H1 (cell line): ENCODE measurements around the gene FXR1. TPM values are rescaled to one million over a fixed set of nuclear protein-coding genes. Genes with fewer than 3 reads are reported as not detected.

Experiments
- CTCF ChIA-PET: fragments of 300-600 bp; sonication (Branson Sonifier 250); formaldehyde crosslinking; loops from one replicate; lab custom pipeline; 2021; ENCODE audit not compliant: partially characterized antibody; lab: Charles Lee
- POLR2A ChIA-PET: fragments of 300-600 bp; sonication (Branson Sonifier 250); formaldehyde crosslinking; loops from one replicate; lab custom pipeline; 2021; ENCODE audit warnings: inconsistent platforms; ENCODE audit not compliant: partially characterized antibody; lab: Charles Lee
- DNase-seq, 2 experiments: peaks; one replicate each; pipeline versions ENCODE4 v3.0.0 to v3.0.0-alpha.2; 2010 to 2022; ENCODE audit warnings: low spot score in 2 of 2, low read depth in 1 of 2, mixed read lengths in 1 of 2
- FAIRE-seq: peaks from 2 replicates; lab custom pipeline; 2011; peaks lifted over from hg19 to GRCh38; lab: Jason Lieb, UNC
- H2AFZ ChIP-seq: 2 replicates; pipeline ENCODE4 v1.8.1; 2012; ENCODE audit warnings: low read length, inconsistent platforms
- H2AK5ac ChIP-seq: 2 replicates; pipeline ENCODE4 v1.6.1; 2013; ENCODE audit warnings: low read depth, low read length
- H2BK120ac ChIP-seq: replicated peaks from 2 replicates; pipeline ENCODE3; 2013; ENCODE audit warnings: low read depth, low read length, inconsistent platforms
- H2BK12ac ChIP-seq: 2 replicates; pipeline ENCODE4 v1.6.1; 2013; ENCODE audit warnings: low read depth, low read length
- H2BK15ac ChIP-seq: 2 replicates; pipeline ENCODE4 v1.6.1; 2013; ENCODE audit warnings: low read length
- H2BK20ac ChIP-seq: 2 replicates; pipeline ENCODE4 v1.6.1; 2013; ENCODE audit warnings: low read length
- H2BK5ac ChIP-seq: 2 replicates; pipeline ENCODE4 v1.6.1; 2013; ENCODE audit warnings: low read depth, low read length
- H3K14ac ChIP-seq: 2 replicates; pipeline ENCODE4 v1.6.1; 2013; ENCODE audit warnings: inconsistent platforms; ENCODE audit not compliant: insufficient read length
- H3K18ac ChIP-seq: 2 replicates; pipeline ENCODE4 v1.6.1; 2013; ENCODE audit warnings: low read length; ENCODE audit errors: extremely low read depth
- H3K23ac ChIP-seq: 2 replicates; pipeline ENCODE4 v1.6.1; 2013; ENCODE audit warnings: inconsistent platforms; ENCODE audit not compliant: insufficient read length
- H3K23me2 ChIP-seq: 2 replicates; pipeline ENCODE4 v1.6.1; 2013; ENCODE audit warnings: low read depth, low read length
- H3K27ac ChIP-seq: 2 replicates; pipeline ENCODE4 v1.6.1; 2011; ENCODE audit warnings: low read depth, low read length, inconsistent platforms
- H3K27me3 ChIP-seq, 4 experiments: replicated peaks in 1 of 4; 1 replicate in 1 of 4; 2 replicates in 3 of 4; pipeline versions ENCODE4 v1.6.1 to v1.8.1; 2011 to 2013; ENCODE audit warnings: low read length in 3 of 4, mild to moderate bottlenecking in 3 of 4, inconsistent platforms in 2 of 4, mixed read lengths in 2 of 4, moderate library complexity in 1 of 4; ENCODE audit not compliant: control insufficient read depth in 3 of 4, insufficient read depth in 3 of 4; ENCODE audit errors: extremely low read depth in 1 of 4
- H3K36me3 ChIP-seq, 4 experiments: 2 replicates each; pipeline versions ENCODE4 v1.6.1 to v1.8.1; 2011 to 2013; ENCODE audit warnings: mild to moderate bottlenecking in 4 of 4, low read length in 3 of 4, moderate library complexity in 2 of 4, control low read depth in 1 of 4, inconsistent platforms in 1 of 4; ENCODE audit not compliant: insufficient read depth in 4 of 4, control insufficient read depth in 2 of 4
- H3K4ac ChIP-seq: replicated peaks from 2 replicates; pipeline ENCODE3; 2013; ENCODE audit warnings: low read length, low read depth, mixed read lengths, inconsistent platforms; ENCODE audit not compliant: insufficient read length
- H3K4me1 ChIP-seq, 4 experiments: replicated peaks in 1 of 4; 1 replicate in 1 of 4; 2 replicates in 3 of 4; pipeline versions ENCODE4 v1.6.1 to v1.8.1; 2011 to 2013; ENCODE audit warnings: low read length in 3 of 4, inconsistent platforms in 2 of 4, mixed read lengths in 1 of 4; ENCODE audit not compliant: insufficient read depth in 4 of 4, control insufficient read depth in 3 of 4
- H3K4me2 ChIP-seq, 2 experiments: 2 replicates each; pipeline versions ENCODE4 v1.6.1 to v1.8.1; 2011 to 2013; ENCODE audit warnings: low read depth in 2 of 2, low read length in 2 of 2, control low read depth in 1 of 2, inconsistent platforms in 1 of 2, mild to moderate bottlenecking in 1 of 2; ENCODE audit not compliant: insufficient read depth in 1 of 2
- H3K4me3 ChIP-seq, 4 experiments: fragments of 200-600, 300-600 bp in 1 of 4; sonication (generic), shearing (Covaris generic), sonication (Bioruptor Twin) in 1 of 4; 2 replicates each; pipeline versions ENCODE4 v1.5.1 to v1.8.1; 2011 to 2016; ENCODE audit warnings: low read length in 4 of 4, low read depth in 3 of 4, control low read depth in 2 of 4, inconsistent platforms in 2 of 4, mild to moderate bottlenecking in 2 of 4, mixed read lengths in 1 of 4, moderate library complexity in 1 of 4; ENCODE audit not compliant: insufficient read depth in 2 of 4; ENCODE audit errors: extremely low read depth in 1 of 4
- H3K56ac ChIP-seq: replicated peaks from 2 replicates; pipeline ENCODE3; 2013; ENCODE audit warnings: low read depth, mild to moderate bottlenecking, mixed read lengths, low read length, inconsistent platforms; ENCODE audit not compliant: insufficient read length
- H3K79me1 ChIP-seq: 2 replicates; pipeline ENCODE4 v1.6.1; 2013; ENCODE audit warnings: low read depth, low read length, control low read depth
- H3K79me2 ChIP-seq, 2 experiments: 2 replicates each; pipeline versions ENCODE4 v1.6.1 to v1.8.1; 2012 to 2013; ENCODE audit warnings: low read length in 2 of 2, mild to moderate bottlenecking in 2 of 2, inconsistent platforms in 1 of 2; ENCODE audit not compliant: insufficient read depth in 2 of 2, control insufficient read depth in 1 of 2
- H3K9ac ChIP-seq, 4 experiments: replicated peaks in 1 of 4; 1 replicate in 1 of 4; 2 replicates in 3 of 4; pipeline versions ENCODE4 v1.6.1 to v1.8.1; 2011 to 2013; ENCODE audit warnings: low read depth in 3 of 4, low read length in 3 of 4, control low read depth in 2 of 4, mild to moderate bottlenecking in 2 of 4, moderate library complexity in 2 of 4, inconsistent platforms in 1 of 4; ENCODE audit errors: extremely low read depth in 1 of 4
- H3K9me3 ChIP-seq, 2 experiments: 2 replicates each; pipeline versions ENCODE4 v1.6.1 to v1.8.1; 2012 to 2013; ENCODE audit warnings: mild to moderate bottlenecking in 2 of 2, moderate library complexity in 2 of 2, control low read depth in 1 of 2, inconsistent platforms in 1 of 2, low read depth in 1 of 2, low read length in 1 of 2, mixed read lengths in 1 of 2; ENCODE audit not compliant: insufficient read depth in 2 of 2
- H4K20me1 ChIP-seq, 2 experiments: replicated peaks in 1 of 2; 2 replicates each; pipeline versions ENCODE3 to v1.8.1; 2011 to 2013; ENCODE audit warnings: inconsistent platforms in 2 of 2, low read length in 2 of 2, mild to moderate bottlenecking in 1 of 2; ENCODE audit not compliant: insufficient read depth in 2 of 2, control insufficient read depth in 1 of 2
- H4K5ac ChIP-seq: 2 replicates; pipeline ENCODE4 v1.6.1; 2013; ENCODE audit warnings: low read length, low read depth, mixed read lengths, inconsistent platforms; ENCODE audit not compliant: insufficient read length
- H4K8ac ChIP-seq: 2 replicates; pipeline ENCODE4 v1.8.0; 2013; ENCODE audit warnings: mild to moderate bottlenecking, moderate library complexity, low read length, inconsistent platforms; ENCODE audit not compliant: insufficient read depth; ENCODE audit errors: extremely low read depth
- H4K91ac ChIP-seq: replicated peaks from 2 replicates; pipeline ENCODE3; 2013; ENCODE audit warnings: low read length, mixed read lengths, inconsistent platforms; ENCODE audit not compliant: insufficient read length
- KDM5A ChIP-seq: fragments of 200-600 bp; IDR thresholded peaks from 2 replicates; pipeline ENCODE4 v1.7.1; 2012; ENCODE audit warnings: mild to moderate bottlenecking, low read length, inconsistent platforms, mixed read lengths
- PHF8 ChIP-seq: fragments of 200-600 bp; sonication (generic); conservative IDR thresholded peaks from 2 replicates; pipeline ENCODE4 v1.7.1; 2012; ENCODE audit warnings: low read depth, mild to moderate bottlenecking, inconsistent platforms, low read length, moderate library complexity
- SP1 ChIP-seq: IDR thresholded peaks from 2 replicates; pipeline ENCODE4 v1.6.1; 2011; ENCODE audit warnings: low read depth, low read length
- TEAD4 ChIP-seq: IDR thresholded peaks from 2 replicates; pipeline ENCODE4 v1.6.1; 2012; ENCODE audit warnings: low read depth, low read length, inconsistent platforms, mixed read lengths
- WGBS, 2 experiments: shearing (Covaris generic) in 1 of 2; methylation state at CpG; one replicate each; pipeline versions ENCODE4 v1.1.6 to v1.1.7; 2013 to 2015; ENCODE audit warnings: low lambda C conversion rate in 2 of 2, mixed read lengths in 2 of 2, inconsistent platforms in 1 of 2, low coverage in 1 of 2, missing lambda C conversion rate in 1 of 2; ENCODE audit not compliant: insufficient replicate concordance in 2 of 2, insufficient coverage in 1 of 2, insufficient read length in 1 of 2; ENCODE audit errors: extremely low coverage in 1 of 2, missing lambda C conversion rate in 1 of 2; 5-methylcytosine and 5-hydroxymethylcytosine counted together
- polyA plus RNA-seq, 7 experiments: library from polyadenylated mRNA; depleted of rRNA in 3 of 7; stranded (reverse) in 5 of 7; unstranded in 2 of 7; fragments of >200 nt in 5 of 7; fragments of 200-250 nt in 2 of 7; gene quantifications; 1 replicate in 5 of 7; 2 replicates in 1 of 7; 4 replicates in 1 of 7; pipeline versions ENCODE4 v1.2.1 to v1.2.3, GENCODE V29; 2011 to 2013; ENCODE audit warnings: missing spikeins in 2 of 7, mixed read lengths in 2 of 7
- total RNA-seq: library from RNA; stranded (reverse); fragmentation: NEBNext Ultra II Directional; extraction: Animal tissue kit (Norgen Biotek cat#: 25700); gene quantifications from 2 replicates; pipeline ENCODE4 v1.2.1, GENCODE V29; 2021
- TF ChIP-seq, protein P1 (sequence below): IDR thresholded peaks from 2 replicates; pipeline ENCODE4 v1.6.1; 2012; ENCODE audit warnings: inconsistent platforms

Gene FXR1
- total and polyA plus RNA-seq, 2 of the 8 experiments (the other 6 are each of a cell fraction or from before 2014, with no cell fraction given): 108 to 283 TPM

GRCh38 chr3:180911876-180912303 is 580 bp upstream of the FXR1 start:
- H3K79me2 ChIP-seq: peaks cover 42 to 44% of the 10 kb centered on the region in 2 experiments
- no peak for DNase-seq
- no peak overlapping the region for H4K8ac ChIP-seq
- peaks cover 24% of the 10 kb centered on the region in 2 experiments for H4K20me1 ChIP-seq
- peak overlapping the region in 2 of 4 experiments; percentile 4 to 25; a peak in 4 of 7 replicates for H3K9ac ChIP-seq
- peaks cover 0 to 17% (median 6%) of the 10 kb centered on the region in 4 experiments; a peak in 2 of 8 replicates for H3K36me3 ChIP-seq
- H3K27ac ChIP-seq: peak overlapping the region; percentile 13; the same call in 1 of the 2 replicates
- H4K5ac ChIP-seq: peak overlapping the region; percentile 11
- peak overlapping the region; percentile 20 for H2AFZ ChIP-seq
- H2BK120ac ChIP-seq: no peak overlapping the region
- no peaks in the 10 kb centered on the region for H3K79me1 ChIP-seq
- H2BK20ac ChIP-seq: no peak overlapping the region
- no peaks in the 10 kb centered on the region for H3K9me3 ChIP-seq
- H3K27me3 ChIP-seq: no peaks in the 10 kb centered on the region
- no peaks in the 10 kb centered on the region for H3K23me2 ChIP-seq
- H3K56ac ChIP-seq: peak overlapping the region; percentile 8
- 18% methylated on average over 6 of the region's 6 CpGs; no CpG with 5 or more reads in 1 of the 2 experiments for WGBS, 2 experiments
- ChIA-PET POLR2A (interaction anchor here (0.6 to 3.4 kb wide), 13 partner anchors 9 to 162 kb away, joined by 3 to 18 read pairs (median 5); no protein-coding TSS in a partner anchor), CTCF (interaction anchor here (0.8 to 2.8 kb wide), 11 partner anchors 9 to 161 kb away, joined by 3 to 16 read pairs (median 4); no protein-coding TSS in a partner anchor)
- no peak for FAIRE-seq
- H2BK15ac ChIP-seq: no peak overlapping the region
- peak overlapping the region; percentile 73; the same call in 1 of the 2 replicates for H3K18ac ChIP-seq
- no peak overlapping the region for H3K4ac ChIP-seq
- H3K4me1 ChIP-seq: peaks cover 0 to 4% (median 1%) of the 10 kb centered on the region in 4 experiments; a peak in 5 of 7 replicates
- H2AK5ac ChIP-seq: no peak overlapping the region
- TF ChIP-seq, protein P1, sequence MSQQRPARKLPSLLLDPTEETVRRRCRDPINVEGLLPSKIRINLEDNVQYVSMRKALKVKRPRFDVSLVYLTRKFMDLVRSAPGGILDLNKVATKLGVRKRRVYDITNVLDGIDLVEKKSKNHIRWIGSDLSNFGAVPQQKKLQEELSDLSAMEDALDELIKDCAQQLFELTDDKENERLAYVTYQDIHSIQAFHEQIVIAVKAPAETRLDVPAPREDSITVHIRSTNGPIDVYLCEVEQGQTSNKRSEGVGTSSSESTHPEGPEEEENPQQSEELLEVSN: no peak
- no peak for TF ChIP-seq PHF8
- TF ChIP-seq TEAD4: no peak
- TF ChIP-seq KDM5A: no peak
- no peak for TF ChIP-seq SP1
- no peak overlapping the region for H3K23ac ChIP-seq
- no peak overlapping the region for H4K91ac ChIP-seq
- peak overlapping the region; percentile 20 to 99 (median 93) for H3K4me3 ChIP-seq
- H3K14ac ChIP-seq: no peak overlapping the region
- peak overlapping the region; percentile 98 for H2BK5ac ChIP-seq
- no peak overlapping the region for H2BK12ac ChIP-seq
- H3K4me2 ChIP-seq: peak overlapping the region; percentile 54 to 69
